ENCODE measurements around the gene SULT4A1. TPM values are rescaled to one million over a fixed set of nuclear protein-coding genes. Genes with fewer than 3 reads are reported as not detected.

Gene SULT4A1
- total RNA-seq, 1 experiment from 2014 or later: 15.0 TPM

GRCh38 chr22:43831561-43832392, 30.5 kb downstream of the SULT4A1 start:
- Histone ChIP-seq H3K14ac (ENCODE audit: insufficient read depth, low read length) (no peak overlapping the region), H3K79me1 (ENCODE audit: insufficient read depth, low read depth, low read length, poor library complexity, severe bottlenecking) (no peaks in the 10 kb centered on the region), H2BK12ac (ENCODE audit: insufficient read length, low read depth, low read length) (no peak overlapping the region), H3K9ac (ENCODE audit: extremely low read depth, insufficient read length, low read length) (no peak overlapping the region), H2BK120ac (ENCODE audit: low read depth, low read length, poor library complexity, severe bottlenecking) (no peak overlapping the region), H3K9me3 (ENCODE audit: control insufficient read depth, low read depth, low read length) (no peaks in the 10 kb centered on the region), H4K8ac (replicated peaks; ENCODE audit: insufficient read length, low read depth, low read length) (no peak overlapping the region), H3K79me2 (ENCODE audit: insufficient read depth, low read length) (no peaks in the 10 kb centered on the region; the same call in 1 of the 2 replicates), H3K4ac (ENCODE audit: low read depth, low read length) (no peak overlapping the region), H3K23ac (ENCODE audit: insufficient read length, low read depth, low read length) (no peak overlapping the region), H4K5ac (ENCODE audit: insufficient read length, low read depth, low read length) (no peak overlapping the region), H3K4me1 (ENCODE audit: insufficient read depth, low read length) (no peaks in the 10 kb centered on the region), H2BK15ac (ENCODE audit: low read depth, low read length) (no peak overlapping the region), H4K91ac (ENCODE audit: insufficient read length, low read depth, low read length) (no peak overlapping the region), H3K4me2 (ENCODE audit: insufficient read depth, insufficient read length, low read length) (no peak overlapping the region), H2AFZ (ENCODE audit: low read length) (no peak overlapping the region), H3K56ac (ENCODE audit: insufficient read length, low read depth, low read length) (no peak overlapping the region), H2BK5ac (ENCODE audit: insufficient read length, low read length) (no peak overlapping the region), H3K18ac (ENCODE audit: insufficient read length, low read depth, low read length) (no peak overlapping the region), H3K27ac (ENCODE audit: insufficient read length, low read depth, low read length) (no peak overlapping the region), H3T11ph (ENCODE audit: low read length) (no peak overlapping the region), H4K20me1 (ENCODE audit: control insufficient read depth, insufficient read depth, insufficient read length) (no peaks in the 10 kb centered on the region), H2AK5ac (ENCODE audit: insufficient read length, low read length) (no peak overlapping the region), H3K23me2 (ENCODE audit: insufficient read length, low read depth, low read length, poor library complexity, severe bottlenecking) (no peaks in the 10 kb centered on the region), H3K27me3 (ENCODE audit: insufficient read depth, low read length) (no peaks in the 10 kb centered on the region), H2BK20ac (ENCODE audit: low read depth, low read length, poor library complexity, severe bottlenecking) (no peak overlapping the region)
- H3K9me3 Mint-ChIP-seq: no peaks in the 10 kb centered on the region
- DNase-seq: no peak
- no CpG with 5 or more reads among the region's 33 CpGs for WGBS (ENCODE audit: extremely low coverage, insufficient read length, low lambda C conversion rate)
- H3K4me3 Mint-ChIP-seq: no peak overlapping the region
- H3K27ac Mint-ChIP-seq: no peak overlapping the region; a peak in 2 of 7 replicates
- no peaks in the 10 kb centered on the region for H3K27me3 Mint-ChIP-seq (ENCODE audit: low read depth)
- peaks cover 12 to 18% of the 10 kb centered on the region in 2 experiments for H3K4me1 Mint-ChIP-seq
- peaks cover 10 to 40% (median 28%) of the 10 kb centered on the region in 3 experiments; a peak in 6 of 7 replicates for H3K36me3 Mint-ChIP-seq (ENCODE audit: insufficient read depth in 1 of 3, low read depth in 3 of 3)
- no peak for TF ChIP-seq CTCF (conservative IDR thresholded peaks at IDR 0.05)

All from H9 (cell line).